Fibroblast of pulmonary artery (primary cell): ENCODE measurements around the gene FTL.

Experiments
- DNase-seq: peaks from one replicate; pipeline ENCODE4 v3.0.0-alpha.2; 2010; ENCODE audit warnings: low read depth
- H3K4me3 ChIP-seq: replicated peaks from 2 replicates; pipeline ENCODE4 v1.5.1; 2011; ENCODE audit warnings: low read depth, mild to moderate bottlenecking, control low read depth, low read length, moderate library complexity
- TF ChIP-seq, protein P1 (sequence below): IDR thresholded peaks from 2 replicates; pipeline ENCODE4 v1.5.1; 2011; ENCODE audit warnings: mild to moderate bottlenecking, control low read depth, low read length, inconsistent platforms; ENCODE audit errors: missing control alignments

FTL gene

DNA sequence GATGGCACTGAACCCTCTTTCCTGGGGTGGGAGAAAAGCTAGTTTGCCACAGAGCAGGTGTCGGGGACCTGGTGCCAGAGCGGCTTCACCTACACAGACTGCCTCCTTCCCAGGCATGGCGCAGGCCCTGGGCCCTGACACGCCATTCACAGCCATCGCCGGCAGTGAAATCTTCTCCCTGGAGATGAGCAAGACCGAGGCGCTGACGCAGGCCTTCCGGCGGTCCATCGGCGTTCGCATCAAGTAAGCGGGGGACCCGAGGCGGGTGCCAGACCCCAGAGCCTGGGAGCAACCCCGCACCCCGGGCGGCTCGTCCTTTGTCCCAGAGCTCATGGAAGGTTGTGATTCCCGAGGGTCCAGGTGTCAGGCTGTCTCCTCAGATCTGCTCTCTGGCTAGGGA is 41.8 kb downstream of the FTL start:
- H3K4me3 ChIP-seq, result no peak overlapping the region
- DNase-seq, result no peak
- TF ChIP-seq, protein P1, sequence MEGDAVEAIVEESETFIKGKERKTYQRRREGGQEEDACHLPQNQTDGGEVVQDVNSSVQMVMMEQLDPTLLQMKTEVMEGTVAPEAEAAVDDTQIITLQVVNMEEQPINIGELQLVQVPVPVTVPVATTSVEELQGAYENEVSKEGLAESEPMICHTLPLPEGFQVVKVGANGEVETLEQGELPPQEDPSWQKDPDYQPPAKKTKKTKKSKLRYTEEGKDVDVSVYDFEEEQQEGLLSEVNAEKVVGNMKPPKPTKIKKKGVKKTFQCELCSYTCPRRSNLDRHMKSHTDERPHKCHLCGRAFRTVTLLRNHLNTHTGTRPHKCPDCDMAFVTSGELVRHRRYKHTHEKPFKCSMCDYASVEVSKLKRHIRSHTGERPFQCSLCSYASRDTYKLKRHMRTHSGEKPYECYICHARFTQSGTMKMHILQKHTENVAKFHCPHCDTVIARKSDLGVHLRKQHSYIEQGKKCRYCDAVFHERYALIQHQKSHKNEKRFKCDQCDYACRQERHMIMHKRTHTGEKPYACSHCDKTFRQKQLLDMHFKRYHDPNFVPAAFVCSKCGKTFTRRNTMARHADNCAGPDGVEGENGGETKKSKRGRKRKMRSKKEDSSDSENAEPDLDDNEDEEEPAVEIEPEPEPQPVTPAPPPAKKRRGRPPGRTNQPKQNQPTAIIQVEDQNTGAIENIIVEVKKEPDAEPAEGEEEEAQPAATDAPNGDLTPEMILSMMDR, result no peak

DNA sequence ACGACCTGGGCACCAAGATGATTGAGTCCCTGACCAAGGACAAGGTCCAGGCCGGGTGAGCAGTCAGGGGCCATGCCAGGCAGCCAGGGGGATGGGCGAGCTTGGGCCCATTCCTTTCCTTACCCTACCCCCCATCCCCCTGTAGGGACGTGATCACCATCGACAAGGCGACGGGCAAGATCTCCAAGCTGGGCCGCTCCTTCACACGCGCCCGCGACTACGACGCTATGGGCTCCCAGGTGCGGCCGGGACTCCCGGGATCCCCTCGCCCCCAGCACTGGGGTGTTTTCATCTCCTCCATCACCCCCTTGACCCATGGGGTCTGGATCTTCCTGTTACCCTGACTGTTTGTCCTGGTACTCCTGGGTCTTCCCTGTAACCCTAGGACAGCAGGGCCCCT is 44.7 kb downstream of the FTL start:
- no peak overlapping the region for H3K4me3 ChIP-seq
- TF ChIP-seq, protein P1, result no peak
- no peak for DNase-seq

DNA sequence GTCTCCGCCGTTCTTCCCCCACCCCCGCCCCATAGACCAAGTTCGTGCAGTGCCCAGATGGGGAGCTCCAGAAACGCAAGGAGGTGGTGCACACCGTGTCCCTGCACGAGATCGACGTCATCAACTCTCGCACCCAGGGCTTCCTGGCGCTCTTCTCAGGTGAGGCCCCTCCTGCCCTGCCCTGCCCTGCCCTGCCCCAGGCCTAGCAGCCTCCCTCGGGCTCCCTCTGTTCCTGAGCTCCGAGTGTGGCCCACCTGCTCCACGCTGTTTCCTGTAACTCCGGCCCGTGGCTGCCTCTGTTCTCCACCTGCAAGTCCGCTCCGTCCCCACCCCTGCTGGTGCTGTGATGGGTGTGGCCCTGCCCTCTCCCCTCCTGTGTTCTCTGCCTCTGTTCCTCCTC is 45.3 kb downstream of the FTL start:
- DNase-seq, result no peak
- no peak overlapping the region for H3K4me3 ChIP-seq
- TF ChIP-seq, protein P1, result no peak

DNA sequence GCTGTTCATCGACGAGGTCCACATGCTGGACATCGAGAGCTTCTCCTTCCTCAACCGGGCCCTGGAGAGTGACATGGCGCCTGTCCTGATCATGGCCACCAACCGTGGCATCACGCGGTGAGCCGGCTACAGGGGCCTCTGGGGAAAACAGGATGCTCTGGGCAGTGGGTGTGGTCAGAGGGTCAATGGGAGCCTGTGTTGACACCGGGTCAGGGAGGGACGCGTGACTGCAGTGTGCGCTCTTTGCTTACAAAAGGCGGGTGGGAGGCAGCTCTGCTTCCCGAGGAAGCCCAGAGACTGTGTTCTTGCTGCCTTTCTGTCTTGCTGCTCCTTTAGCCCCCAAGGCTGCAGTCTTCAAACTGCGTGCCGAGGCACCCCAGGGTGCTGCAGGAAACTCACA is 46.1 kb downstream of the FTL start:
- DNase-seq, result no peak
- H3K4me3 ChIP-seq, result no peak overlapping the region

DNA sequence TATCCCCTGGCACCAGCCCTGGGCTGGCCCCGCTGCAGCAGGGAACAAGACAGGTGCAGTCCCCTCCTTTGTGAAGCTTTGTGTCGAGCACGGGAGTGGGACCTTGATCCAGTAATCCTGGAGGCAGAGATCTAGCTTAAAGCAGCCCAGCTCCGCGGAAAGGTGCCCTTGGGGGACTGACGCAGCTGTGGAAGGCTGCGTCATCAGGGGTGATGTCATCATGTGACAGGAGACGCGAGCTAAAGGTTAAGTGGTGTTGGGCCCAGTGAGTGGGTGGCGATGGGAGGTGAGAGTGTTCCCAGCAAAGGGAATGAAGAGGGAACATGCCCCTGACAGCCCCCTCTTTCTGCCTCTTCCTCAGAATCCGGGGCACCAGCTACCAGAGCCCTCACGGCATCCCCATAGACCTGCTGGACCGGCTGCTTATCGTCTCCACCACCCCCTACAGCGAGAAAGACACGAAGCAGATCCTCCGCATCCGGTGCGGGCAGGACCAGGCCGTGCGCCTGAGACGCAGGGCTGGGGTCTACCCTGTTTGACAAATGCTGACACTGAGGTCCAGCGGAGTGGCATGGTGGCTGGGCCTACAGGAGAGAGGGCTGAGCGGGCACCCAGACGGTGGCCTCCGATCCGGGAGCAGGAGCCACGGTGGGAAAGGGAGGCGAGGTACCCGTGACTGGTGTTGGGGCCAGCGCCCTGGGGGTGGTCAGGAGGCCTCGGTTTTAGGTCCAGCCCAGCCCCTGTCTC is 49.2 kb downstream of the FTL start:
- TF ChIP-seq, protein P1, result no peak
- no peak overlapping the region for H3K4me3 ChIP-seq
- DNase-seq, result no peak

More for the DNA sequence above, 46.1 kb downstream of the FTL start:
- TF ChIP-seq, protein P1, result no peak

DNA sequence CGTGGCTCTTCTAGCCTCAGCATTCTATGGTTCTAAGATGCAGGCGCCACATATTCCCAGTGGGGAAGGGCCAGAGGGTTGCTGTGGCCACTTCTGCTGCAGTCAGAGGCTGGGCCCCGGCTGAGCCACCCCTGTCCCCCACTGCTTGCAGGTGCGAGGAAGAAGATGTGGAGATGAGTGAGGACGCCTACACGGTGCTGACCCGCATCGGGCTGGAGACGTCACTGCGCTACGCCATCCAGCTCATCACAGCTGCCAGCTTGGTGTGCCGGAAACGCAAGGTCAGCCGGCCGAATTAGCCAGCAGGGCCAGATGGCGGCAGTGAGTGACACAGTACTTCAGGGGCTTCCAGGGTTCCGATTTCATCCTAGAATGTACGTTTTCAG is 49.8 kb downstream of the FTL start:
- DNase-seq, result no peak
- TF ChIP-seq, protein P1, result no peak
- no peak overlapping the region for H3K4me3 ChIP-seq
